Tongue (tissue), 2 donors: ENCODE results near the gene KDM4C. TPM values are rescaled to one million over a fixed set of nuclear protein-coding genes. Genes with fewer than 3 reads are reported as not detected.
A peak's percentile ranks its signal among the peaks of the same experiment; 100 is the strongest.
"Not testable (repeated sequence)": the region's sequence is repeated elsewhere in the genome, so short reads cannot be mapped to it uniquely, and the experiment has no call there.

Experiments
- DNase-seq: peaks from one replicate; pipeline ENCODE4 v3.0.0-alpha.2; 2015
- total RNA-seq: library from RNA; depleted of rRNA; stranded (reverse); fragments of >200 nt; gene quantifications from one replicate; pipeline ENCODE4 v1.2.3, GENCODE V29; 2014

The KDM4C gene
- total RNA-seq, 1 donor from 2014 or later, result 51.6 TPM

DNA sequence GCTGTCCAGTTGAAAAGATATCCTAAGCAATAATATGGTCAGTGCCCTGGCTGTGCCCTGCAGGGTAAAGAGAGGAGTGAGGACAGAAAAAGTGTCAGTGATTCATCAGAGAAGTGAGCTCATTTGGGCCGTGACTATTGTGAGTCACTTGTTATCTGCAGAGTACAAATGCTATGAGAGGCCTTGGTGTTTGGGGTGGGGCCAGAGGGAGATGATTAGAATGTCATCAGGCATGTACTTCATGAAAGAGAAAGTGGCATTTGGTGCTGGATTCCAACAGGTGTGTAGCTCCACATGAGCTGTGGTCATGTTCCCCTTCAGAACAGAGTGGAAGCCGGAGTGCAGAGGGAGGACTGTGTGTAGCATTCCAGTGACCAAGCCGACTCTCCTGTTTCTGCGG, 174.1 kb downstream of the KDM4C start:
- DNase-seq, result peak; percentile 65

DNA sequence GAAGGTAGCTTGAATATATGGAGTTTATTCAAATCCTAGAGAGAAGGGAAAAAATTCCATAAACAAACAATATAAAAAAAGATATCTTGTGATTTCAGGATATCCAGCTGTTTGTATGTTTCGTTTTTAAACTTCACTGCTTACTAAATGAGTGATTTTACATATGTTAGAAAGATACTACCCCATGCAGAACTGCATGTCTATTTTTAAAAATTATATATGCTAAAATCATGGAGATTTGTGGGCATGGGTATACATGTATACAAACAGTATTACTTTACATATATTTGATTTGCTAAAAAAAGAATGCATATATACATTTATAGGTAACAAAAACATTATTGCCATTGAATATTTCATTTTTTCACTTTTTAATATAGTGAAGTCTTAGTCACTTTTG, 178.3 kb downstream of the KDM4C start:
- no peak for DNase-seq

DNA sequence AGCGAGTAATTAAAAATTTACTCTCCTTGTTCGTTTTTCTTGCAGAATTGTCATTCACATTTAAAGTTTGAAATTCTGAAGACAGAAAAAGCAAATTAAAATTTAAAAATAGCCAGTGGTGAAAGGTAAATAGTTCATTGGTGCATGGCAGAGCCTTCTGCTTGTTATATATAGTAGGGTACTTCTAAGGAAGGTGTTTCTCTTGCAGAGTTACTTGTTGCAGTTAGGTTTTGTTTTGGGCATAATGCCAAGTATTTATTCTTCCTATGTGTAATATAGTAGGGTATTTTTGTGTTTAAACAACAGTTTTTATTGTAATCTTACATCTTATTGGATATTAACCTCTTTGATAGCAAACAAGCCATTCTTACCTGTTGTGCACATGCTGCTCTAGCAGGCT, 179.4 kb downstream of the KDM4C start:
- DNase-seq, result no peak

DNA sequence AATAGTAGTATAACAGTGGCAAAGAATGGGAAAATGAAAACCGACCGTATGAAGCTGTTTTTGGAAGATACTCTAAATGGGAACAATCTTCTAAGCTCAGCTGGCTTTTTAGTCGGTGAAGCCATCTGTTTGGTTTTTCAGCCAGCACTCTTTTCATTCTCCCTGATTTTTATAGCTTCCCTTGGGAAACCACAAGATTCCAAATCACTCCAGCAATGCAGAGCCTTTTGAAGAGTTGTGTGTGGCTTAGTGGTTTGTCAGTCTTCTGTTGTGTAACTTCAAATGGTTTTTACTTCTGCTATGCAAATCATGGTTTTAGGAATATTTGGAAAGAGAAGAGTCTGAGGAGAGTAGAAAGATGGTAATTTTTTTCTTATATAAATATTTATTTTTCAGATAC, 180.7 kb downstream of the KDM4C start:
- peak; percentile 48 for DNase-seq

DNA sequence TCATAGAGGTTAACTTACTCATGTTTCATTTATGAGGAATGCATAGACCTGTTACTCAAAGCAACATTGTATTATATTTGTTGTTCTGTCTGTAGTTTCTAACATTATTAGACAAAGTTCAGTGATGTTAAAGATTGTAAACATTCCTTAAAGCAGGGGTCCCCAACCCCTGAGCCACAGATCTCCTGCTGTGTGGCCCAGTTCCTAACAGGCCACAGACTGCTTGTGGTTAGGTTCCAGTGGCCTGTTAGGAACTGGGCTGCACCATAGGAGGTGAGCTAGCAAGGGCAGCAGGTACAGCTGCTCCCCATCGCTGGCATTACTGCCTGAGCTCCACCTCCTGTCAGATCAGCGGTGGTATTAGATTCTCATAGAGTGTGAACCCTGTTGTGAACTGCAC, 181.1 kb downstream of the KDM4C start:
- DNase-seq, result no peak

DNA sequence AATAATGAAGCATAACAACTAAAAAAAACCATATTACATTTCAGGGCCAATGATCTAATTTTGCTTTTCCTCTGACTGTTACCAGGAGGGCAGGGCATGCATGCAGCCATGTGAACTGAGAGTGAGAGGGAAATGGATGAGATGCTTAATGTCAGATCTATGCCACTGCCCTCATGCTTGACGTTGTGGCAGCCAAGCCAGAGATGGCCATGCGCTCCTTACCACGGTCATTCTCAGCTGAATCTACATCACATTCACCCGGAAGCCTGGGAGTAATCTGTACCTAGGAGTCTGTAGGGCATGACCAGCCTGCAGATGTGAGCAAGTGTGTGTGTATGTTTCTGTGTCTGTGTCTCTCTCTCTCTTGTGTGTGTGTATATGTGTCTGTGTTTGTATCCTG, 183.7 kb downstream of the KDM4C start:
- no peak for DNase-seq

DNA sequence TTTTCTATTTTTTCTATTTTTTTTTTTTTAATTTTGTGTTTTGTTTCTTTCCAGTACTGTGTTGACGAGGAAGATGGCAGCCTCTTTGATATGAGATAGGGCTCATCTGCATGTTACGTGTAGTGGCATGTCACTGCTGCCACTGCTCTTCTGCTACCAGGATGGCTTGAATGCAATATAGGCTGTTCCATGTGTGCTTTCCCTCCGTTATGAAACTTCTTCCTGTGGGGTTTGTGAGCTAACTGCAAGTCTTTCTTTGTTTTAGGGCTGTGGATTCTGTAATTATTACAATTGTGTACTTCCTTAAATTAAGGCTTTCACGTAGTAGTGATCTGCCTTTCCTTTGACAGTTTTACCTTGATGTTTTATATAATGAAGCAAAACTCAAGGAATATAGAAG, 184.6 kb downstream of the KDM4C start:
- DNase-seq, result no peak

DNA sequence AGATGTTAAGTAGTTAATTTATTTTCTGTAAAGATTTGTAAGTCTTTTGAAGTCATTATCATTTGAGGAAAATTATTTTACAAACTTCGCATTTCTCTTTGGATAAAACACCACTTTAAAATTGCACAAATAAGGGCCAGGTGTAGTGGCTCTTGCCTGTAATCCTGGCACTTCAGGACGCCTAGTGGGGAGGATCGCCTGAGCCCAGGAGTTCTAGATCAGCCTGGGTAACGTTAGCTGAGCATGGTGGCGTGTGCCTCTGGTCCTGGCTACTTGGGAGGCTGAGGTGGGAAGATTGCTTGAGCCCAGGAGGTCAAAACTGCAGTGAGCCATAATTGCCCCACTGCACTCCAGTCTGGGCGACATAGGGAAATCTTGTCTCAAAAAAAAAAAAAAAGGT, 185.5 kb downstream of the KDM4C start:
- DNase-seq, result no peak

DNA sequence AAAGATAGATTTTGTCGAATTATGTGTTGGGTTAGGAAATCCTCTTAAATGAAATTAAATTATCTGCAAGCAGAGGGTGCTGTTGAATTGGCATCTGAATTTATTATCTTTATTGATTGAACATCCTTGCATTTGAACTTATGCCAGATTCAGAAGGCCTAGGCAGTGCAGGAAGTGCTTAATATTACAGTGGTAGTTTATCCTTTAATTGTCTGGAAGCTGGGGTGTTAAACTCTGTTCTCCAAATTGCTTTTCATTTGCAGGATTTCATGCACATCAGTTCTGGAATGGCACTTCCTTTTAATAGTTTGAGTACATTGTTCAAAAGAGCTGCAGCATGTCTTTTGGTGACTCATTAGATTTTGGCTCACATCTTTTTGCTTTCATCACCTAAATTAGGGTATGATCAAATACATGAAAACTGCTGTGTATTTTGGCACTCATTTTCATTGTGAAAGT, 186.3 kb downstream of the KDM4C start:
- peak; percentile 16 for DNase-seq

DNA sequence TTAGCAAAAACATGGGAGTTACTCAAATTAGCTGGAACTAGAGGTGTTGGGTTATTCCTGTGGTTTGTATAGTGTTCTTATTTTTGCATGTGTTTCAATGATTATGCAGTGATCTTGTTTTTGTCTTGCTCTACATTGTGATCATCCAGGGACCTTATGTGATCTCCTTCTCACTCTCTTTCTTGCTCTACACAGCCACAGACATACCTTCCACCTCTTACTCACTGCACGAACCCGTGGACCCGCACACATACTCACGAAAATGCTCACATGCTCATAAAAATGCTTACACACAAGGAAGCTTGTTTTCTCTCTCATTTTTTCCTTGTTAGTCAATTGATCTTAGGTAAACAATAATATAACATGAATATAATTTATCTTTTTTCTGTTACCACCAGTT, 187.1 kb downstream of the KDM4C start:
- no peak for DNase-seq

DNA sequence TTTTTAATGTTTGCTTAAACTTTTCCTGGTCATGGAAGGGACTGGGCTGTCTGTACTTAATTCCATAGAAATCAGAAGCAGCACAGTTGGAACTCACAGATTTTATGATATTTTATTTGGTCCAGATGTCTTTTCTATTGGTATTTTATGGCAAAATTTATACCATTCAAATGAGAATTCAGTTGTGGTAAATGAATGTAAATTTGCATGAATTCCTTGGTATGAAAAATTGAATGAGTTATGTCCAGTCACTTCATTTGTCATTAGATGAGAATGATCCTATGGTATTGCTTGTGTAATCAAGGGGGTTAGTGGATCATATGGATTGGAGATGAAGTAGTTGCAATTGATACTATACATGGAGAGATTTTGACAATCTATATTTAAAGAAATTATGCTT, 188.0 kb downstream of the KDM4C start:
- no peak for DNase-seq

DNA sequence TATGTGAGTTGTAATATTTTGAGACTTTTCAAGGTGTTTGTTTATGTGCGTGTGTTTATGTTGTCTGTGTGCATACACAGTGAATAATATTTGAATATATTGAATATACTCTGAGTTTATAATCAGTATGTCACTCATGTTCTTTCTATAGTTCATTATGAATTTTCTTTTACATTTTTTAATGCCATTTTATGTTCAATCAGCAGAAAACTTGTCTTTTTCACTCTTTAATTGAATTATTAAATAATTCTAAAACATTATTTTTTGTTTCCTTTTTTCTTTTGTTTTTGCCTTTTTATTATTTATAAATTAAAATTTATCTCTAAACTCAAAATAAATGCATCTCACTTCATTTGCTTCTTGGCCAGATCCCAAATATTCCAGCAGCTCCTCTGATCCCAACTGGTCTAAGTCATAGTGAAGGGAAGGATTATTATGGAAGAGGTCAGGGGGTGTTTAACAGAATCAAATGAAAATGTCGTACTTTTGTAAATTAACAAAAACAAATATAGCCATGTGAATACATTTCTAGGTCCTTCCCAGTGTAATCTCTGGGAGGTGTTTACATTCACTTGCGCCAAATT, 188.9 kb downstream of the KDM4C start:
- DNase-seq, result no peak

DNA sequence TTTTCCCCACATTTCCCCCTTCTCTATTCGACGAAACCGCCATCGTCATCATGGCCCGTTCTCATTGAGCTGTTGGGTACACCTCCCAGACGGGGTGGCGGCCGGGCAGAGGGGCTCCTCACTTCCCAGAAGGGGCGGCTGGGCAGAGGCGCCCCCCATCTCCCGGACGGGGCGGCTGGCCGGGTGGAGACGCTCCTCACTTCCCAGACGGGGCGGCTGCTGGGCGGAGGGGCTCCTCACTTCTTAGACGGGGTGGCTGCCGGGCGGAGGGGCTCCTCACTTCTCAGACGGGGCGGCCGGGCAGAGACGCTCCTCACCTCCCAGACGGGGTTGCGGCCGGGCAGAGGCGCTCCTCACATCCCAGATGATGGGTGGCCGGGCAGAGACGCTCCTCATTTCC, 191.1 kb downstream of the KDM4C start:
- DNase-seq, result not testable (repeated sequence)

DNA sequence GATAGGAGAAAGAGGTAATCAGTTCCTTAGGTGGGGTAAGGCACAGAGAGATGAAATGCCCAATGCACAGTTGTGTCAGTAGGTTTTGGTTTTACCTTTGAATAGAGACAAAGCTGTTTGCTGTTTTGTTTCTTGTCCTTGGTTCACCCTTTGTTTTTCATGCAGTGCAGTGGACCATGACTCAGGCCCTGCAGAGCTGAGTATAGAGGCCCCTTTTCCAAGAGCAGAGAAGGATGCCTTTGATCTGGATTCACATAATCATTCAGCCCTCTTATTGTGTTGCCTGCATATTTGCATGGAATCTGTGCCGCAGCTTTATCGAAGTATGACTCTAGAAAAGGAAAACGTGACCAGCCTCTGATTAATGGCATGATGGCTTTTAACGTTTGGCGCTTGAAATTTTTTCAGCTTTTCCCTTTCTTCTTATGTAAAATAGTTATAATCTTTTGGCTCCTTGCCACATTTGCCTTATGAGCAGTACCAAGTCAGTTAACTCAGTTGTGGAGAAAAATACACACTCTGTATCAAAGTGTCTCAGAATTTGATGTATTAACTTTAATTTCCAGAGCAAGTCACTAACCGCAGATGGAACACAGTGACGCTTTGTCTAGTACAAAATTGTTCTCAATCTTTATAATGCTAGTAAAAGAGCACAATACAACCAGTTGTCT, 197.6 kb downstream of the KDM4C start:
- DNase-seq, result no peak

DNA sequence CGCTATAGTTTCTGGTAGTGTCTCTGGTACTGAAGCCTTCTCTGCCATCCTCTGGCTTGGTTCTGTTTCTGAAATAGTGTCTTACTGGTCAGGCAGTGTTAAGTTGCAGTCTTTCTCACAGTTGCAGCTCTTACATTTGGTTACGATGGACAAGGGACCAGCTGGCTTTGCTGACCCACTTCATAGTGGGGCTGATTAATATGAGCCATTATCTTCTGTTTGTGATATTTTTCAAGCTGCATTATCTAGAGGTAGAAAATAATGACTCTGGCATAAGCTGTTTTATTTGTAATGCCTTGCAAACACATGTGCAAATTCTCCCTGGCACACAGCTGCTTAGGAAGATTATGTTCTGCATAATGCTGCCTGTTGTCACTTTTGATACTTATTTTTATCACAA, 199.1 kb downstream of the KDM4C start:
- DNase-seq, result peak; percentile 51

DNA sequence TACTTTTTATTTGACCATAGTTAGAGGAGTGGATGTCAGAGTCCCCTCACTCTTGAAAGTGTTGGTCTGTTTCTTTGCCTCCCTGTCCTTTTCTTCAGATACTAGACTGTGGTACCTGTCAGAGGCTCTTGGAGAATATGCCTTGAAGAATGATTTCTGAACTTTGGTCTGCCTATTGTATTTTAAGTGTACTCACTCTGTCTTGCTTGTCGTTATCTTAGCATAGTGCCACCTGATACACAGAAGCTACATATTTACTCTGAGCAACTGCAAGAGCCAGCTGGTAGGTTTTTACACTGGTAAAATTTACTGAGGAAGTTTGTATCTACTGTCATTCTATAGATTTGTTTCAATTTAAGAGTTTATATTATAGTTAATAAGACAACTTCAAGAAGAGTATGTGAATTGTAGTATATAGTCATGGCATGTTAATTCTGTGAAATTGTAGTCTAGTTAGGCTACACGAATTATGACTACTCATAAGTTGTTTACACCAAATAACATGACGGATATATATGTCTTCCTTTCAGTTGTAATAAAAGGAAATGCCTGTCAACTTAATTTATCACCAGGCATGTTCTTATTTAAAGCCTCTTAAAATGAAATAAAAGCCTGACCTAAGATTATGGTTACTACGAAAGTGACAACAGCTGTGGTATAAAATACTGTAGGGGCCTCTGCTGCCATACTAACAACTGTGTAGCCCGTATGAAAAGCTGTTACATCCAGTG, 201.7 kb downstream of the KDM4C start:
- DNase-seq, result peak; percentile 64

DNA sequence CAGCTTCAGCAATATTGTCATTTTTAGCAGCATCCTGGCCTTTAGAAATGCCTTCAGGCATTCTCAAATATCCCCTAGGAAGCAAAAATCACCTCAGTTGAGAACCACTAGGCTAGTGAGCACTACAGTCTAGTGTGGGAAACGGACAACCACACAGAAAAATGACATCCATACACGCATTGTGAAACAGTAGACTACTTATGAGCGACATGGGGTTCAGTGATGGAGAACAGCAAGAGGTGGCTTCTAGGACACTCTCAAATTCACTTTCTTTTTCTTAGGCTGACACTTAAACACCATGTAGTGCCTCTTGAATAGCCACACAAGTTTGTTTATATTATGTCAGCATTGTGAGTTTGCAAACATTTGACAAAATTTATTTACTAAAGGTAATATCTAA, 203.0 kb downstream of the KDM4C start:
- no peak for DNase-seq

DNA sequence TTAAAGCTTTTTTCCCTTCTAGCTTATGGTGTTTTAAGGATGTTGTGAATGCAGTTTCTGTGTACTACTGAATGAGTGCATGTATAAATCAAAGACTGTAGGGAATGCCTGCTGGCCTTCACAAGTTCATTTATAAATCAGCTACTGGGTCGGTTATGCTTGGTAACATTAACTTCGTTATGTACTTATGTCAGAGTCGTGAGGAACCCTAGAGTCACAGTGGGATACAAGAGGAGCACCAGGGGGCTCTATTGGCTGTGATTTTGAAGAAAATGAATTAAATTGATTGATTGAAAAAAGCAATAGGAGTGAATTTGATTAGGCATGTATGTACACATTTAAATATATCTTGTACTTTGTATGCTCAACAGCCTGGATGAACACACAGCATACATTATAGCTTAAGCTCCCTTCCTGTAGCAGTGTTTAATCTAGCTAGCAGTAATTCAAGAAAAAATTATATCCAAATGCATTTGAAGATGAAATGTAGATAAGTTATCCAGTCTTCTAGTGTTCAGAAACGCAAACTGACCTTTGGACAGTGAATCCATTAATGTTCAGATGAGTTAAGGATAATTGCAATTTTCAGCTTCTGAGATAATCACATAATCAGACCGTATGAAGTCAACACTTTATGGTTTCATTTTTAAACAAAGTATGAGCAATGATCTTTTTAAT, 204.2 kb downstream of the KDM4C start:
- DNase-seq, result no peak

DNA sequence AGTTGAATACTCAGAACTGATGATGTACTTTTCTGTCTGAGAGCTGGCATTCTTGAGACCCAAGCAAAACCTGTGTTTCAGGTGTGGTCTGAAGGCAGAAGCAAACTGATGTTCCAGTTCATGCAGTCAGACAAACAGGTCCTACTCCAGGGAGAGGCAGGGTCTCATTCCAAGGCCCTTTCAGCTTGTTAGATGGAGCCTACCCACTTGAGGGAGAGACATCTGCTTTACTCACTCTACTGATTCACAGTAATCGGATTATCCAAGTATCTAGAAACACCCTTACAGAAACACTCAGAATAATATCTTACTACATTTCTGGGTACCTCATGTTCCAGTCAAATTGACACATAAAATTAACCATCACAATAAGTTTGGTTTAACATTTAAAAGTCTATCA, 207.8 kb downstream of the KDM4C start:
- DNase-seq, result no peak

DNA sequence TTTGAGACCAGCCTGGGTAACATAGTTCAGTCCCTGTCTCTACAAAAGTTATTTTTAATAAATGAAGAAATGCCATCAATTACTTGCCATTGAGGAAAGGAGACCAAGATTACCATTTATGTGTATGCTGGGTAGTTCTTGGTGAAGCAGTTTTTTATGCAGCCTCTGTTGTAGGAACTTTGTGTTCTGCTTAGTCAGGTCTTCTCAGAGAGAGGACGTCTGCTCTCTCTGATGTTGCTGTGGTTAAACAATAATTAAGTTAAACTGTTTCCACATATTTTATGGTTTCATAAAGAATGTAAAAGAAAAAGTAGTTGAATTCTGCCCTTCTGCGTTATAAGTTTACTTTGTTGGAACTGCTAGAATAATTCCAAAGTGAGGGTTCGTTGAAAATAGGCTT, 210.5 kb downstream of the KDM4C start:
- DNase-seq, result no peak

DNA sequence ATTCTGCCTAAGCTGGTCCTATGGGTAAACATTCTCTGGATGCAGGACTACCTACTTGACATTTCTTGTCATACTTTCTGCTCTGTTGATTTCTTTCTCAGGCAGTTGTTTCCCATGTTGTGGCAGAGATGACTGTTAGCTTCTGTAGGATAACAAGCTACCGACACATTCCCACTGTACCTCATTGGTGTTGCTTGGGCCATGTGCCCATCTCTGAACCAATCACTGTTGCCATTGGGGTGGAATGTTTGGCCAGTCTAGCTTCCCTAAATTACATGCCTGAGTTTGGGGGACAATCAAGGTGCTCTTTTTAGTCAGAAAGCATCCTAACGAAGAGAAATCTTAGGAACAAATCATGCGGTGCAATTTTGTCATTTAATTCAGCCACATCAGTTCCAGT, 212.0 kb downstream of the KDM4C start:
- DNase-seq, result no peak

DNA sequence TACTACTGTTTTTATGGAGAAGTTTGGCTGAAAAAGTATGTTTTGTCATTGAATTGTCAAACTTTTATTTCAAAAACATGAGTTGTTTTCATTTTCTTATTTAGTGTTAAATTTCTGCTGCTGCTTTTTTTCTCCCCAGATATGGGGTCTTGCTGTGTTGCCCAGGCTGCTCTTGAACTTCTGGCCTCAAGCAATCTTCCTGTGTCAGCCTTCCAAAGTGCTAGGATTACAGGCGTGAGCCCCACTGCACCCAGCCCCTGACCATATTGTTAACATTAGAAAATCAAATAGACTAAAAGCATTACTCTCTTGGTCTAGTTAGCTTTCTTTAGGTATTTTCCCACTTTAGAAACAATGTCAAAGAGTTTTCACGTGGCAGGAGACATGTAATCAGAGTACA, 215.3 kb downstream of the KDM4C start:
- DNase-seq, result no peak

DNA sequence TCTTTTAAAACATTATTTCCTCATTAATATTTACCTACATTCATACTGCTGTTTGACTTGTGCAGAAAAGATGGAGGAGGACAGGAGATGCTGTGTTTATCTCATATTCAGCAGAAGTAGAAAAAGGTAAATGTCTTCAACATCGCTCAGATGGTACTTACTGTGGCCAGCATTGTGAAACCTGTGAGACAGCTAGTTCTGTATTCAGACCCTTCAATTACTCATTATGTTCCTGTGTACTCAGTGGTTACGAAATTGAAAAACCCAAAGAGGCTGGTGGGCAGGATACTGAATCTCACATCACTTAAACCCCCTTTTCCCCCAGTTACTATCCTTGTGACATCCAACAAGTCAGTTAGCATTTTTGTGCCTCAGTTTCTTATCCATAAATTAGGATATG, 216.0 kb downstream of the KDM4C start:
- no peak for DNase-seq
